ENCODE measurements around the gene CES4A. TPM values are rescaled to one million over a fixed set of nuclear protein-coding genes. Genes with fewer than 3 reads are reported as not detected.

The CES4A gene
- 9.2 TPM for total RNA-seq

GRCh38 chr16:66988197-66988788, at the start of gene CES4A:
Gene CES4A, plus strand, starts transcription at chr16:66988589. Its CDS starts 184 bp downstream, at chr16:66988773.

GRCh38 chr16:66961065-66961744, 27.2 kb upstream of the CES4A start, which contains the start of gene CES3:
Gene CES3, plus strand, starts transcription at chr16:66961266. Its CDS starts 42 bp downstream, at chr16:66961308.

GRCh38 chr16:67028696-67029253, 40.4 kb downstream of the CES4A start, which contains the start of gene CBFB:
Gene CBFB, plus strand, starts transcription at chr16:67029149. Its CDS starts 259 bp downstream, at chr16:67029408.

Small RNAs within 50 kb of the gene (small RNA-seq; reads per million reads assigned to genes)
- gene RN7SL543P = not detected

Other genes starting within 250 kb of the CES4A start
- 223 TPM for gene DYNC1LI2, start 237.0 kb upstream of the CES4A start, total RNA-seq
- gene TERB1, start 187.0 kb upstream of the CES4A start, total RNA-seq = 0.23 TPM
- gene NAE1, start 157.6 kb upstream of the CES4A start, total RNA-seq = 104 TPM
- gene CA7, start 144.2 kb upstream of the CES4A start, total RNA-seq = not detected
- gene PDP2, start 108.1 kb upstream of the CES4A start, total RNA-seq = 12.2 TPM
- not detected for gene CDH16, start 69.7 kb upstream of the CES4A start, total RNA-seq
- 1.8 TPM for gene RRAD, start 63.1 kb upstream of the CES4A start, total RNA-seq
- gene CIAO2B, start 54.2 kb upstream of the CES4A start, total RNA-seq = 81.2 TPM
- gene CES2, start 53.1 kb upstream of the CES4A start, total RNA-seq = 33.0 TPM
- gene CES3, start 27.3 kb upstream of the CES4A start, total RNA-seq = under 0.01 TPM
- 38.1 TPM for gene CBFB, start 40.6 kb downstream of the CES4A start, total RNA-seq
- gene PHAF1, start 121.4 kb downstream of the CES4A start, total RNA-seq = 21.7 TPM
- gene B3GNT9, start 162.4 kb downstream of the CES4A start, total RNA-seq = 1.8 TPM
- gene TRADD, start 171.3 kb downstream of the CES4A start, total RNA-seq = 1.6 TPM
- gene FBXL8, start 171.4 kb downstream of the CES4A start, total RNA-seq = 1.4 TPM
- 14.3 TPM for gene HSF4, start 176.2 kb downstream of the CES4A start, total RNA-seq
- 9.2 TPM for gene NOL3, start 181.9 kb downstream of the CES4A start, total RNA-seq
- gene MATCAP1, start 195.4 kb downstream of the CES4A start, total RNA-seq = 58.8 TPM
- gene EXOC3L1, start 201.5 kb downstream of the CES4A start, total RNA-seq = 1.2 TPM
- gene E2F4, start 203.6 kb downstream of the CES4A start, total RNA-seq = 20.1 TPM
- gene ELMO3, start 210.5 kb downstream of the CES4A start, total RNA-seq = 0.69 TPM
- gene TMEM208, start 238.5 kb downstream of the CES4A start, total RNA-seq = 23.1 TPM

All from diencephalon (tissue), 1 donor.